GM21447 (cell line): ENCODE data around the gene NUFIP2.
"Not testable (repeated sequence)": the region's sequence is repeated elsewhere in the genome, so short reads cannot be mapped to it uniquely, and the experiment has no call there.

Experiments used
- ATAC-seq: cut with Tn5 transposase; IDR thresholded peaks from one replicate; pipeline ENCODE4 v1.9.1; 2021; ENCODE audit not compliant: unreplicated experiment

Gene NUFIP2

DNA sequence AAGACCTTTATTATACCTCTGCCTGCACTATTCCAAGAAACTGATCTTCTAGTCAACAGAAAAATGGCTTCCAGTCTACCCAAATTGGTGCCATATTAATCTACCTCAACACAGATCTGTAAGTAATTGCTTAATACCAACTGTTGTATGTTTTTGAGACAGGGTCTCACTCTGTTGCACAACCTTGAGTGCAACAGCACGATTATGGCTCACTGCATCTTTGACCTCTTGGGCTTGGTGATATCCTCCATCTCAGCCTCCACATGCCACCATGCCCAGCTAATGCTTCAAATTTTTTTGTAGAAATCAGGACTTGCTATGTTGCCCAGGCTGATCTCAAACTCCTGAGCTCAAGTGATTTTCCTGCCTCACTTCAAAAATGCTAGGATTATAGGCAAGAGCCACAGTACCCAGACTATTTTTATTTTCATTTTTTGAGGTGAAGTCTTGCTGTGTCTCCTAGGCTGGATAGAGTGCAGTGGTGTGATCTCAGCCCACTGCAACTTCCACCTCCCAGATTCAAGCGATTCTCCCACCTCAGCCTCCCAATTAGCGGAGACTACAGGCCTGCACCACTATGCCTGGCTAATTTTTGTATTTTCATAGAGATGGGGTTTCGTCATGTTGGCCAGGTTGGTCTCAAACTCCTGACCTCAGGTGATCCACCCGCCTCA, 14.4 kb downstream of the NUFIP2 start:
- no peak for ATAC-seq

DNA sequence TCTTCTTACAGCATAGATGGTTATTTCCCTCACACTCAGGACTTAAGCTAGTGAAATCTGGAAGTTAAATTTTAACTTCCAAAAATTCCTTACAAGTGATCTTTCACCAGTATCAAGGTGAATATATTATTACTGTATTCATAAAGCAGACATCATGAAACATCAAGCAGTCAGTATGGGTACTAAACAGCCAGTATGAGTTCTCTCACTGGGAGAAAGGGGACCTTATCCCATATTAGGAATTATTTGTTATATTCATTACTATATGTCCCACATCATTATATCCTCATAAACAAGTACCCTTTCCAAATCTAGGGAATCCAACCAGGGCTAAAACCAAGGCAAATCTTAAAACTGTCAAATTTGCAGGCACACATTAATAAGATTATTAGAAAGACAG, 15.3 kb downstream of the NUFIP2 start:
- ATAC-seq: no peak

DNA sequence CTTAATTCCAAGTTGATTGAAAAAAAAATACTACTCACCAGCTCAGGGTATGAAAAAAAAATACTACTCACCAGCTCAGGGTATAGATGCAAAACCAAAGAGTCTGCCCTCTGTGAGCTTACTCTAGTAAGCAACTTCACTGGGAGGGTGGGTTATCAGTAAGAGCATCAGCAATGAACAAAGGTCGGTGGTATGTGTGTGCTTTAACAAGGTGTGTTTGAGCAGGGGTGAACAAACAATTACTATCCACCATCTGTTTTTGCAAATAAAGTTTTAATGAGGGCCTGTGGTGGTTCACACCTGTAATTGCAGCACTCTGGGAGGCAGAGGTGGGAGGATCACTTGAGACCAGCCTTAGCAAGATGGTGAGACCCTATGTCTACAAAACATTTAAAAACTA, 20.0 kb downstream of the NUFIP2 start:
- no peak for ATAC-seq

DNA sequence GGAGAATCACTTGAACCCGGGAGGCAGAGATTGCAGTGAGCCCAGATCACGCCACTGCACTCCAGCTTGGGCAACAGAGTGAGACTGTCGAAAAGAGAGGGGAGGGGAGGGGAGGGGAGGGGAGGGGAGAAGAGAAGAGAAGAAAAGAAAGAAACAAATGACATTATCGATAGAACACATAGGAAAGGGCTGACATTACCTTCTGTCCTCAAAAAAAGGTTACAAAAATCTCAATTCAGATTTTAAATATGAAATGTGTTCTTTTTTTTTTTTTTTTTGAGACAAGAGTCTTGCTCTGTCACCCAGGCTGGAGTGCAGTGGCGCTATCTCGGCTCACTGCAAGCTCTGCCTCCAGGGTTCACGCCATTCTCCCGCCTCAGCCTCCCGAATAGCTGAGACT, 22.0 kb downstream of the NUFIP2 start:
- not testable (repeated sequence) for ATAC-seq

DNA sequence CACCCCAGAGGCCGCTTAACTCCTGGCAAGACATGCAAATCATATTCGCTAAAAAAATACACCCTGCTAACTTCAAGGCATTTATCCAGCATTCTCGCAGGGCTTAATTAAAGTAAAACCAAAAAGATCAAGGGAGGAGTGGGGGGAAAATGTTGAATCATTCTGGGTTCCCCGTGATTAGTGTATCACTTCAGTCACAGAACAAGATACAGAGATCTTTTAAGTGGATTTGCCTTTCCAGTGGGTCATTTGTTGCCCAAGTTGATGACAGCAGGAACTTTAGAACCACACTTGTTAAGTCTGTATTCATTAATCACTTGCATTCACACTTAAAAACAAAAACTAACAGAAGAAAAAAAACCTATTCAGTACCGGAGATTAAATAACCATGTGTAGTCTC, 30.0 kb downstream of the NUFIP2 start:
- no peak for ATAC-seq

DNA sequence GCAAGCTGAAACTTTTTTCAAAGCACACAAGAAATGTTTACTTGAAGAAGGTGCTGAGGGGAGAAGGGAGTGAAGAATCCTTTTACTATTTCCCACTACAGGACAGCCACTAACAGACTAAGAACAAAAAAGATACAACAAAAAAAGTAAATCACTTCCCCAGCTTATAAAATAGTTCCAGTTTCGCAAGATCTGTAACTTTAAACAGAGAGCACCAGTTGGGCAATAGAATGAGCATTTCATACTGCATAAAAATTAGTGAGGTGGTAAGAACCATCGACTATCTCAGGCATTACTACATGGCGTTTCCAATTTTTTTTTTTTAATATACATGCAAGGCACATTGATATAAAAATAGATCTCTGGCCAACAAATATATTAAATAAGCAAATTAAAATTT, 36.2 kb downstream of the NUFIP2 start:
- ATAC-seq: no peak

DNA sequence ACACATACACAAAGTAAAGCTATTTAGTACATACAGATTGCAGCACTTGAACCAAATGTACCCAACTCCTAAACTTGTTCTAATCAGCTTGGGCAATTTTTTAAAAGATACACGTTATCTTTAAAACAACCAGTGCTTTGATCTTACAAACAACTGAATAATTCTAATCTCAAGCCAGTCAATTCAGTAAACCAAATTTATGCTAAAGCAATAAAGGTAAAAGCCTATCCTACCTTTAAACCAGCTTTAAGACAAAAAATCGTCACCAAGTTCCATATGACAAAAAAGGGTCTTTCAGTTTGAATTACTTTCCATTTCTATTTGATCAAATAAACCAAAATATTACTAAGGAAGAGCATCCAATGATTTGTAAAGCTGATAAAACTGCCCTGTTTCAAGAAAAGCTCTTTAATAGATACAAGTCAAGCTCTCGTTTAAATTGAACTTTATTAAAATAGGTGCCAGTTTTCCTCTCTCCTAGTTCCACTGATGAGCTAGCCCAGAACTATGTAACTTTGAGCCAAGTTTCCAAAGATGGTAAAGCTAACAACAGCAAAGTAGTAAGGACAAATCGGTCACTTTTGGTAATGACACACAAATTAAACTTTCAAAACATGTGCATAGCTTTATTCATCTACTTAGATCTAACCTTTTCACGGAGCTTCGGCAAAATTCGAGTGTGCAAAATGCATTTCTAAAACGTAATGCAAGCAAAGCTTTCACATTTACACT, 37.0 kb downstream of the NUFIP2 start:
- ATAC-seq: no peak

DNA sequence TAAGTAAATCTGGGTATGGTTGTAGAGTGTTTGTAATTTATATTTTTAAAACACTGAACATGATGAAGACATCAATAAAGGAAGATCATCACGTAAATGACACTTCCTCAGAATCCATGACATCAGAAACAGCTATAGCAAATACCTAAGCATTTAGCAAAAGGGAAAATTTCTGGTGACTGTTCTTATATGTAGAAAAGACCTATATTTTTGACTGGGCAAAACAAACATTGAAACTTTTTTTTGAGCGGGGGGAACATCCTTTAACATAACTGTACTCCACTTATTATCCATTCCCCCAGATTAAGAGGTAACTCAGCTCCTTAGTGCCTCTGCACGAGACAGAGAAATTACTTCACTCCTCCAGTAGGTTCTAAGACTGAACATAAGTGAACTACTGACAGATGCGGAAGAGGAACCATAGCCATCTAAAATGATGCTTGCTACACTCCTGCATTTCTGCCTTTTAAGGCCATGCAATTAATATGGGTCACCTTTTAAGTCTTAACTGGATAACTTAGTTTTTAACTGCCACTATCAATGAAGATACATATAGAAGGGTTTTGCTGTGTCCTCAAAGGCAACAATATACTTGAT, 37.9 kb downstream of the NUFIP2 start:
- ATAC-seq: no peak

DNA sequence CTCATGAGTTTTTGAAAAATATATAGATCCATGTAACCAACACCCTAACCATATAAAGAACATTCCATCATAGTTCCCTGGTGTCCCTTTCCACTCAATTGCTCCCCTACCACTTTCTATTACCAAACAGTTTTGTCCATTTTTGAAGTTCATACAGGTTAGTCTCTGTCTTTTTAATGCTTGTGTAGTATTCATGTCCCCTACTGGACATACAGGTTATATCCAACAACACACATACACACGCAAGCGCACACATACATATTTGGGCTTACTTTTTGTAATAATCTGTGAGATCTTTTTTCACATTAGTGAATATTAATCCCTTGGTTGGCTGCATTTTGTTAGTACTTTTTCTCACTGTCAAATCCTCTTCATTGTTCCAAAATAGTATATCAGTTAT, 40.9 kb downstream of the NUFIP2 start:
- ATAC-seq: no peak

DNA sequence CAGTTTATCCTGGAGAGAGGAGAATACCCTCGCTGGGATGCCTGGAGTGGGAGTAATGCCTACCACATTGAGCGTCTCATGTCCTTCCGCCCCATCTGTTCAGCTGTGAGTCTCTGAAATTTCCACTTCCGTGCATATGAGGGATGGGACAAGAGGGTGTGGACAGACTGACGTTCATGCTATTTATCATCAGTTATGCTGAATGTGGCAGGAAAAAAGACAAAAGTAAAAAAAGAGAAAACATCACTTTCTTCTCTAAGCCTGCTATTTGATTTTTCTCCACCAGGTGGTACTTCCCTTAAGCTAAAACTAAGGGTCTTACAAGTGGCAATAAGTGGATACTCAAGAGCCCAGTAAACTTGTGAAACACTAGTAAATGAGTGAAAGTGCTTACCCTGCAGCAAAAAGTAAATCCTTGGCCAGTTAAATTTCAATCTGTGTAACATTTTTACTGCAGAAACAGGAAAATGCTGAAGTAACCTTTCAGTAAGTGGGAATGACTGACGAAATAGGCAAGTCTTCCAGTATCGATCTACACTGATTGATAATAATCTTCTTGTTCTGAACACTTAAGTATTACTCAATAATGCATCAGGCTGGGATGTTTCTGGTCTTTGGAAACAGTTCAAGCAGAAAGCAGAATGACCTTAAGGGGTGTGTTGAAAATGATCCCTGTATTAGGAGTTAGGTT, 41.7 kb downstream of the NUFIP2 start:
- no peak for ATAC-seq

DNA sequence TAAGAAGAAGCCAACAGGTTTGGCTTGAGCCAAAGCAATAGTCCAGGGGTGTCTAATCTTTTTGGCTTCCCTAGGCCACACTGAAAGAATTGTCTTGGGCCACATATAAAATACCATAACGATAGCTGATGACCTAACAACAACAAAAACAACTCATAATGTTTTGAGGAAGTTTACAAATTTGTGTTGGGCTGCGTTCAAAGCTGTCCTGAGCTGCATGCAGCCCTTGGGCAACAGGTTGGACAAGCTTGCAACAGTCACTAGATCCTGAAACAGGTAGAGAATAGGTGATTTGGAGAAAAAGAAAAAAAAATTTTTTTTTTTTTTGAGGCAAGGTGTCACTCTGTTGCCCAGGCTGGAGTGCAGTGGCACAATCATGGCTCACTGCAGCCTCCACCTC, 42.8 kb downstream of the NUFIP2 start:
- ATAC-seq: no peak

DNA sequence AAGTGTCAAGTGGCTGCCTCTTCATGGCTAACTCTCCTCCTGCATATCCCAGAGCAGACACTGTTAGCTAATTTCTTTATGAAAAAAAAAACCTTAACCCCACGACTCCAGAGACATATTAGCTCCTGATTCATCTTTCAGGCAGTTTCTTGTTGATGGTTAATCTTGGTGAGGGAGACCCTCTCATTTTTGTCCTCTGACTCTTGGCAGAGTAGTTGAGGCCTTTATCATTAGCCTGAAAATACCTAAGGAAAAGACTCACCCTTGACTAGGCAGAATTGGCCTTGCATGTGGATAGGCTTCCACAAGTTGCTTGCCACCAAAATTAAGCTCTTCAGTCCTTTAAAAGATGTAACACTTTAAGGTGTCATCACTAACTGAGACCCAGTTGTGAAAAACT, 43.3 kb downstream of the NUFIP2 start:
- no peak for ATAC-seq

DNA sequence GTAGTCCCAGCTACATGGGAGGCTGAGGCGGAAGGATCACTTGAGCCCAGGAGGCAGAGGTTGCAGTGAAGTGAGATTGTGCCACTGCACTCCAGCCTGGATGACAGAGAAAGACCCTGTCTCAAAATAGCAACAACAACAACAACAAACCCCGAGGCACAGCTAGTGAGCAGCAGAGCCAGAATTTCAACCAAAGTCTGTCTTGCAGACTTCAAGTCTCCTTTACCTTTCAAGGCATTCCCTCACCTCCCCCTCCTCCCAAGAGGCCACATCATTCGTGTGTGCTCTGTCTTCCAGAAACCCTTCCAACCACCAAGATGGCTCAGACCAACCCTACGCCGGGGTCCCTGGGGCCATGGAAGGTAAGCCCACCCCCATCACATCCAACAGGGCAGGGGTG, 45.1 kb downstream of the NUFIP2 start:
- ATAC-seq: no peak

DNA sequence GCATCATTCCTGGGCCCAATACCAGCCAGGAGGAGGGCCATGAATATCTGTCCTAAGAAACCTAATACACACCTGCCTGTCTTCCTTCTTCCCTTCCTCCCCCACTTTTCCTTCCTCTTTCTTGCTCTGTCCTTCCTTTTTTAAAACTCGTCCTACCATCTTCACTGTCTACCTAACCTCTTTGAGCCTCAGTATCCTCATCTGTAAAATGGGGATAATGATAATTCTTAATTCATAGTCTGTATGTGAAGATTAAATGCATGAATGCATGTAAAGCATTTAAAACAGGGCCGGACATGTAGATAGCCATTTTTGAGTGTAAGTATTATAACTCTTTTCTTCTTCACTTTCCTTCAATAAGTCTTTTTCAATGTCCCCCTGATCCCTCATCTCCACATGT, 46.7 kb downstream of the NUFIP2 start:
- no peak for ATAC-seq

DNA sequence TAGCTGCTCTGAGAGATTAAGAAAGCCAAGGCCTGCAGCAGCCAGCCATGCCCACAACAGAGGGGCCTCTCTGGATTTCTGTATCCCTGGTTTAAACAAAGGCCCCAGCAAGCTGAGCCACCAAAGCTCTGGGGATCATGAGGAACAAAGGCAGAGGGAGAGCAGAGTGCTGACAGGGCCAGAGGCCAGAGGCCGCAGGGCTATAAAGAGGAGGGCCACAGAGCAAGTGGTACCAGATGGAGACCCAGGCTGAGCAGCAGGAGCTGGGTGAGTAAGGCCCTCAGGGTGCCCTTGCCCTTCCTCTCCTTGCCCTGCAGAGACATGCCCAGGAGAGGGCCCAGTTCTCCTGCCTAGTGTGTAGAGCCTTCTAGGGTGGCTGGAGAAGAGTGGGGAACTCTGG, 47.3 kb downstream of the NUFIP2 start, which contains the start of gene CRYBA1:
TSS of gene CRYBA1 (plus strand) at position 232 of the 400 bp plus-strand sequence. CDS start at position 237, 5 bp downstream.
- ATAC-seq: no peak

DNA sequence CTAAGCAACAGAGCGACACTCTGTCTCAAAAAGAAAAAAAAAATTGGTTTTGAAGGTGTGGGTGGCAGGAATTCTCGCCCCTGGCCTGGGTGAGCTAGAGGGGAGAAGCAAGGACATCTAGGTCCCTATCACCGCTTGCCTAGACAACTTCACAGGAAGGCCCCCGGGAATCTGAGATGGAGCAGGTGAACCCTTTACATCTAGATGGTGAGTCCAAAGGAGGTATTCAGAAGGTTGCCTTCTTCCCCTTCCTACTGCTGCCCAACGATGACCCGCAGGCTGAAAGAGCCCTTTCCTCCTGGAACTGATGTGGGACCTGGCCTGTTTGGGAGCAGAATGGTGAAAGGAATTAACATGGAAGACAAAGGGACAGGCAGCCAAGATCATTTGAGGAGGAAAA, 48.5 kb downstream of the NUFIP2 start:
- no peak for ATAC-seq

DNA sequence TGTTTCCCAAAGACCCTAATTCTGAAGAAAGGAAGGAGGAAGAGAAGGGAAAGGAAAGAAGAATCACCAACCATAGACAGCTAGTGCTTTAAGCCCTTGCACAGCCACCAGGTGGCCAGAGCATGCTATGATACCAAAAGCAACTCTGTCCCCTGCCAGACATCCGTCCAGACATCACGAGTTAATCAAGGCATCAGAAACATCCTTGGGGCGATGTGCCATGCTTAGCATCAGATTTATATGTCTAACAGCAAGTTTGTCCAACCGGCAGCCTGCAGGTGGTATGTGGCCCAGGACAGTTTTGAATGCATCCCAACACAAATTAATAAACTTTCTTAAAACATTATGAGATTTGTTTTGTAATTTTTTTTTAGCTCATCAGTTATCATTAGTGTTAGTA, 50.2 kb downstream of the NUFIP2 start:
- no peak for ATAC-seq

DNA sequence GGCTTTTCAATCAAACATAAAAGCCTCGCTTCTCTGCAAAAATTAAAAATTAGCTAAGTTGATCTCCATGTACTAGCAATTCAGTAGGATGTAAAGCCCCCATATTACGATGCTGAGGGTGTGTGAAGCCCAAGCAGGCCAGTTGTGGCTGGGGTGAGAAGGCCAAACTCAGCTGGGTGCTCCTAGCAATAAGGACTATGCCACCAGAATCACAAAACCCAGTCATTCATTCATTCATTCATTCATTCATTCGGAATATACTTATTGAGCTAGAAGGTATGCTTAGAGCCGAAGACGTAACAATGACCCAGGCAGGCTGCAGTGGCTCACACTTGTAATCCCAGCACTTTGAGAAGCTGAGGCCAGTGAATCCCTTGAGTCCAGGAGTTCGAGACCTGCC, 51.2 kb downstream of the NUFIP2 start:
- no peak for ATAC-seq

DNA sequence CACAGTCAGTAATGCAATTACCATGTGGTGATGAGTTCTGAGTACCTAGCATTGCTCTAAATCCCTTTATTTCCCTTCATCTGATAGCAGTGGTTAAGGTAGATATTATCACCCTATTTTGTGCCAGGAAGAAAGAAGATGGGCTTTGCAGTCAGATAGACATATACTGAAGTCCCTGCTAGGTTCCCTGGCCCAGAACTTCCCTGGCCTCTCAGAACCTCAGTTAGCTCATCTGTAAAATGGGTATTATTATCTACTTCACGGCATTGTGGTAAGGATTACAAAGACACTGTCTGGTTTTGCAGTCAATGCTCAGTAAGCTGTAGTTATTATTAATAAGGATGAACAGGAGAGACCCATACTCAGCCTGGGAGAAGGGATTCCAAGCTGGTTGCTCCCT, 51.9 kb downstream of the NUFIP2 start:
- ATAC-seq: no peak

DNA sequence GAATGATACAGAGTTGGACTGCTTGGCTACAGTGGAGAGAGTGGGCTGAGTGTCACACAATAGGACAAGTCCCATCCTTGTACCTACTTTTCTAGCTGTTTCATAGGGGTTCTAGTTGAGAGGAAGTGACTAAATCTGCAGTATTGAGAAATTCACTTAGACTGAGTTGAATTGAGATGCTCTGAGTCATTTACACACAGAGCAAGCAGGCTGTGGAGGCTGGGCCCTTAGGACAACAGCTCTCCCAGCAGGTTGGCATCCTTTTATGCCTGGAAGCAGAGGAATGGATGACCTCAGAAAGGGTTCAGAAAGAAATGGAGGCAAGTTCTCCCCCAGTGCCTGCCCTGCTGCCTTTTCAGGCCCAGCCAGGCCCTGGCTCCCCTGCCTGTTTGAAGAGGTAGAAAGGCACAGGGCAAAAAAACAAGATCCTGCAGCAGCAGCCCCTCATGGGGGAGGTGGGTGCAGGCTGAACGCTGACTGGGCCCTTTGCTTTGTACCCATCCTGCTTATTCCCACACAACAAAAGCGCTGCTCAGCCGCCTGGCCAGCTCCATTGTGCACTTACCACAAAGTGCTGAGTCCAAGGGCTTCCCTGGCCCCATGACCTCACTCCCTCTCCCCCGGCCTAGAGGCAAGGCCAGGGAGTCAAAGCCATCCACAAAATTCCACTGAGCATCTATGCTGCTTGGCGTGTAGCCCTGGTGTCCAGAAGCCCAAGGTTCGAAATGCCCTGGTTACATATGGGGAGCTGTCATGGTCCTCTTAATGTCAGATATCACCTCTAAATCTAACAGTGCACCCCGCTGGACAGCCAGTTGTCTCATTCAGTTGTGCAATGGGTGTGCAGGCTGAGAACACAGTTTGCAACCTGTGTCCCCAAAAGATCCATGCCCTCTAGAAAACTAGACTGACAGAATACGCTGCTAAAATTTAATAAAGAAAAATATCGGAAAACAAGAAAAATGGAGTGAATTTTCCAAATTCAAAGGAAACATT, 52.7 kb downstream of the NUFIP2 start:
- ATAC-seq: no peak

DNA sequence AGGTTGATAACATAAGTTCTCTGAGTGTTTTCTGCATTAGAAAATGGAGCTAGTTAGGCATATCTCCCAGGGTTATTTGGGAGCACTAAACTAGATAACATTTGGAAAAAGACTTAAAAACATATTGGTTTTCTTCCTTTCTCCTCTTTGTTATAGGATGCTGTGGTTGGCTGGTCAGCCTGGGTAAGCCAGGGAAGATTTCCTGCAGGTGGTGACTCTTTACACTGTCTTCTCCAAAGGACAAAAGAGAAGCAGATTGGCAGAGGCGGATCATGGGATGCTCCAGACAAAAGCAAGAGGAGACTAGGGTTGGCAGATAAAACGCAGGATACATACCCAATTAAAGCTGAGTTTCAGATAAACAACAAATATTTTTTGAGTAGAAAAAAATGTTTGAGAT, 53.5 kb downstream of the NUFIP2 start:
- no peak for ATAC-seq
